ENCODE results near the gene PFKM. TPM values are rescaled to one million over a fixed set of nuclear protein-coding genes. Genes with fewer than 3 reads are reported as not detected.

The PFKM gene
- polyA plus RNA-seq = 10 to 100 TPM; 15.4 to 21.6 TPM

DNA sequence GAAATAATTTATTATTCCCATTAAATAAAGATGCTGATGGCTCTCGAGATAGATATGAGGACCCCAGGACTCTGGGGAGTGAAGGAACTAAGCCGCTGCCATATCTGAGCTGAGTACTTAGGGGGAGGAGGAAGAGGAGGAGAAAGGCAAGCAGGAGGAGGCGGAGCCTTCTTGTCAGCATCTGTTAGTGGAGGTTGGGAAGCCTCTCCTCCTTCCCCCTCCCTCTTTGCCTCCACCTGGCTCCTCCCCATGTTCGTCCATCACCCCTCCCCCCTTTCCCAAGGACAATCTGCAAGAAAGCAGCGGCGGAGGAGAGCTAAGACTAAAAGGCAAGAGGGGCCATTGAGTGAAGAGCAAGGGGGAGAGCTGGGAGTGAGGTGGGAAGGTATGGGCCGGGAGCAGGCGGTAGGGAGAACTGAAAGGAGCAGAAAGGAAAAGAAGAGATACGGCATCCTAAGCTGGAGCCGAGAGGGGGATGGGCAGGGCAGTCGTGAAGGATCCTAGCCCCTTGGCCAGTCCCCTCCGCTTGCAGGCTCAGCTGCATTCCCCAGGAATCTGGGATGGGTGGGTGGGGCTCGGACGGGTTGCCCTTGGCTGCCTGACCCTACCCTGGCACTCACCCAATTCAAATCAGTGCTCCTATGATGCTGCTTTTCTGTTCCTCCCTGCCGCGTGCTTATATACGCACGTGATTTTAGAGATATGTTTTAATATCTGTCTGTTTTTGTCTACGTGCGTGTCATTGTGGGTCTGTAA lies at the start of gene PFKM:
TSS of gene PFKM (plus strand) at position 287 of the 756 bp plus-strand sequence. CDS start 3,411 bp downstream, outside the sequence.
- H3K36me3 ChIP-seq (ENCODE audit: control insufficient read depth in 2 of 2, insufficient read depth in 2 of 2, low read length in 1 of 2) = no peaks in the 10 kb centered on the region
- peak within 1 kb of the TSS; percentile 70 to 89 for H3K4me3 ChIP-seq (ENCODE audit: low read depth in 1 of 2, low read length in 2 of 2)
- 2% methylated on average over 20 of the region's 20 CpGs for WGBS, 2 donors
- H3K27me3 ChIP-seq (ENCODE audit: control insufficient read depth in 1 of 2, insufficient read depth in 2 of 2, low read length in 2 of 2) = no peaks in the 10 kb centered on the region
- peak within 1 kb of the TSS; percentile 19 to 67 for H3K27ac ChIP-seq (ENCODE audit: low read depth in 2 of 2, low read length in 1 of 2)
- H3K9me3 ChIP-seq (ENCODE audit: control insufficient read depth in 2 of 2, insufficient read depth in 1 of 2, low read depth in 1 of 2, low read length in 1 of 2) = no peaks in the 10 kb centered on the region
- no peaks in the 10 kb centered on the region for H3K4me1 ChIP-seq (ENCODE audit: control insufficient read depth in 2 of 2, insufficient read depth in 2 of 2, low read length in 1 of 2)

DNA sequence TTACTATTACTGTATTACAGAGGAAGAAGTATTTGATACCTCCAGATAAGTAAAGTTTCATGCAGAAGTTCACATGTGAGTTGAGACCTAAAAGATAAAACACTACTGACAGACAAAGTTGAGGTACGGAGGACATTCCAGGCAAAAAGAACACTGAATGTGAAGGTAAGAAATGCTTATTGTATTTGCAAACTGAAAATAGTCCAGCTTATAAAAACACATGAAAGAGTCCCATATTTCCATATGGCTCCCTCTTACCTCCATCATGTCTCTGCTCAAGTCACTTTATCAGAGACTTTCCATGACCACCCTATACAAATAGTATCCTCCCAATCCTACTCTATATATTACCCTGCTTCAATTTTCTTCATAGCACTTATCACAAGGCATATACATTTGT lies 49.1 kb upstream of the PFKM start:
- no peaks in the 10 kb centered on the region for H3K4me1 ChIP-seq (ENCODE audit: control insufficient read depth in 2 of 2, insufficient read depth in 2 of 2, low read length in 1 of 2)
- no peak overlapping the region for H3K27ac ChIP-seq (ENCODE audit: low read depth in 2 of 2, low read length in 1 of 2)
- WGBS, 2 donors = 100% methylated on average over 1 of the region's 1 CpG
- peaks cover 0 to 2% of the 10 kb centered on the region in 2 donors for H3K36me3 ChIP-seq (ENCODE audit: control insufficient read depth in 2 of 2, insufficient read depth in 2 of 2, low read length in 1 of 2)
- no peak overlapping the region for H3K4me3 ChIP-seq (ENCODE audit: low read depth in 1 of 2, low read length in 2 of 2)
- no peaks in the 10 kb centered on the region for H3K27me3 ChIP-seq (ENCODE audit: control insufficient read depth in 1 of 2, insufficient read depth in 2 of 2, low read length in 2 of 2)
- no peaks in the 10 kb centered on the region for H3K9me3 ChIP-seq (ENCODE audit: control insufficient read depth in 2 of 2, insufficient read depth in 1 of 2, low read depth in 1 of 2, low read length in 1 of 2)

DNA sequence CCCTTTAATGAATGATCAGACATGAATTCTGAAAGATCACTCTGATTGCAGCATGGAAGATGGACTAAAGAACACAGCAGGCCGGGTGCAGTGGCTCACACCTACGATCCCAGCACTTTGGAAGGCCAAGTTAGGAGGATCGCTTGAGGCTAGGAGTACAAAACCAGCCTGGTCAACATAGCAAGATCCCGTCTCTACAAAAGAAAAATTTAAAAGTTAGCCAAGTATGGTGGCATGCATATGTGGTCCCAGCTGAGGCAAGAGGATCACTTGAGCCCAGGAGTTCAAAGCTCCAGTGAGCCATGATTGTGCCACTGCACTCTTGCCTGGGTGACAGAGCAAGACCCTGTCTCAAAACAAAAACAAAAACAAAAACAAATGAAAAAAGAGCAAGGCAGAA lies 48.4 kb upstream of the PFKM start:
- H3K27ac ChIP-seq (ENCODE audit: low read depth in 2 of 2, low read length in 1 of 2) = no peak overlapping the region
- H3K4me1 ChIP-seq (ENCODE audit: control insufficient read depth in 2 of 2, insufficient read depth in 2 of 2, low read length in 1 of 2) = no peaks in the 10 kb centered on the region
- H3K4me3 ChIP-seq (ENCODE audit: low read depth in 1 of 2, low read length in 2 of 2) = no peak overlapping the region
- WGBS, 2 donors = 95 to 98% methylated on average over 4 of the region's 4 CpGs
- H3K36me3 ChIP-seq (ENCODE audit: control insufficient read depth in 2 of 2, insufficient read depth in 2 of 2, low read length in 1 of 2) = peaks cover 0 to 2% of the 10 kb centered on the region in 2 donors
- no peaks in the 10 kb centered on the region for H3K9me3 ChIP-seq (ENCODE audit: control insufficient read depth in 2 of 2, insufficient read depth in 1 of 2, low read depth in 1 of 2, low read length in 1 of 2)
- no peaks in the 10 kb centered on the region for H3K27me3 ChIP-seq (ENCODE audit: control insufficient read depth in 1 of 2, insufficient read depth in 2 of 2, low read length in 2 of 2)

DNA sequence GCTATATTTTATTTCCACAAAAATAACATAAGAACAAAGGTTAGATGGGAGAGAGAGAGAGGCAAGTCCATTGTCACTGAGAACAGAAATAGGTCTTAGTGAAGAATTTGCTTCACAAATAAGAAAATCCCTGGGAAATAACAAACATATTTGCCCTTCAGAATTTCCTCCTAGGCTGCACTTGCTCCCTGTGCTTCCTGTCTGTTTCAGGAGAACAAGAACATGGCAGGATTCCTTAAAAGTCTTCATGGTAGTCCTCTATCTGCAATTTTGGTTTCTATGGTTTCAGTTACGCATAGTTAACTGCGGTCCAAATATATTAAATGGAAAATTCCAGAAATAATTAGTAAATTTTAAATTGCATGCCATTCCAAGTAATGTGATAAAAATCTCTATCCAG lies 47.4 kb upstream of the PFKM start:
- 95 to 97% methylated on average over 2 of the region's 2 CpGs for whole genome bisulfite sequencing, 2 donors
- Histone ChIP-seq H3K4me3 (ENCODE audit: low read depth in 1 of 2, low read length in 2 of 2) (no peak overlapping the region), H3K27ac (ENCODE audit: low read depth in 2 of 2, low read length in 1 of 2) (no peak overlapping the region), H3K9me3 (ENCODE audit: control insufficient read depth in 2 of 2, insufficient read depth in 1 of 2, low read depth in 1 of 2, low read length in 1 of 2) (no peaks in the 10 kb centered on the region), H3K4me1 (ENCODE audit: control insufficient read depth in 2 of 2, insufficient read depth in 2 of 2, low read length in 1 of 2) (no peaks in the 10 kb centered on the region), H3K27me3 (ENCODE audit: control insufficient read depth in 1 of 2, insufficient read depth in 2 of 2, low read length in 2 of 2) (no peaks in the 10 kb centered on the region), H3K36me3 (ENCODE audit: control insufficient read depth in 2 of 2, insufficient read depth in 2 of 2, low read length in 1 of 2) (peaks cover 0 to 2% of the 10 kb centered on the region in 2 donors)

DNA sequence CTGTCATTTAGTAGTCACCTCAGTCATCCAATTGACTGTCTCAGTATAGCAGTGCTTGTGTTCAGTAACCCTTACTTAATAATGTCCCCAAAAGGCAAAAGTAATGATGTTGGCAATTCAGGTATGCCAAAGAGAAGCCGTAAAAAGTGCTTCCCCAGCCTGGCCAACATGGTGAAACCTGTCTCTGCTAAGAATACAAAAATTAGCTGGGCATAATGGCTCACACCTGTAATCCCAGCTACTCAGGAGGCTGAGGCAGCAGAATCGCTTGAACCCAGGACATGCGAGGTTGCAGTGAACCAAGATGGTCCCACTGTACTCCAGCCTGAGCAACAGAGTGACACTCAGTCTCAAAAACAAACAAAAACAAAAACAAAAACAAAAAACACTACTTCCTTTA lies 46.9 kb upstream of the PFKM start:
- Histone ChIP-seq H3K27me3 (ENCODE audit: control insufficient read depth in 1 of 2, insufficient read depth in 2 of 2, low read length in 2 of 2) (no peaks in the 10 kb centered on the region), H3K27ac (ENCODE audit: low read depth in 2 of 2, low read length in 1 of 2) (no peak overlapping the region), H3K36me3 (ENCODE audit: control insufficient read depth in 2 of 2, insufficient read depth in 2 of 2, low read length in 1 of 2) (peaks cover 0 to 2% of the 10 kb centered on the region in 2 donors), H3K4me1 (ENCODE audit: control insufficient read depth in 2 of 2, insufficient read depth in 2 of 2, low read length in 1 of 2) (no peaks in the 10 kb centered on the region), H3K9me3 (ENCODE audit: control insufficient read depth in 2 of 2, insufficient read depth in 1 of 2, low read depth in 1 of 2, low read length in 1 of 2) (no peaks in the 10 kb centered on the region), H3K4me3 (ENCODE audit: low read depth in 1 of 2, low read length in 2 of 2) (no peak overlapping the region)
- WGBS, 2 donors = 97 to 98% methylated on average over 3 of the region's 3 CpGs

DNA sequence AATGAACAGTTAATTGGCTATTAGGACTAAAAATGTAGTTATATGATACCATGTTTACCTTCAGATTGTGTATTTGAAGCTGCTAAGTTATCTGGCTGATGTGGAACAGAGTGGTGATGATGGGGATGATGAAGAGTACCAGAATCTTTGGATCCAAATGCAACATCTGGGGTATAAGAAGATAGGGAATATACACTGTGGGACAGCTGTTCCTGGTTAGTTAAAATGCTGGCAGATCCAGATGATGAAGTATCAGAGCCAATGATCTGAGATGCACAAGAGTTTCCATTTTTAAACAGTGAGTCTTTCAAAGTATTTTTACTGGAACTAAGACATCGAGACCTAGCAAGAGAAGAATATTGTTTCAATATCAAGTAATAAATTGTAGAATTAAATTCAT lies 44.9 kb upstream of the PFKM start:
- Histone ChIP-seq H3K27me3 (ENCODE audit: control insufficient read depth in 1 of 2, insufficient read depth in 2 of 2, low read length in 2 of 2) (no peaks in the 10 kb centered on the region), H3K4me1 (ENCODE audit: control insufficient read depth in 2 of 2, insufficient read depth in 2 of 2, low read length in 1 of 2) (no peaks in the 10 kb centered on the region), H3K4me3 (ENCODE audit: low read depth in 1 of 2, low read length in 2 of 2) (no peak overlapping the region), H3K9me3 (ENCODE audit: control insufficient read depth in 2 of 2, insufficient read depth in 1 of 2, low read depth in 1 of 2, low read length in 1 of 2) (no peaks in the 10 kb centered on the region), H3K27ac (ENCODE audit: low read depth in 2 of 2, low read length in 1 of 2) (no peak overlapping the region), H3K36me3 (ENCODE audit: control insufficient read depth in 2 of 2, insufficient read depth in 2 of 2, low read length in 1 of 2) (peaks cover 0 to under 1% of the 10 kb centered on the region in 2 donors)
- WGBS, 2 donors = 88 to 92% methylated on average over 1 of the region's 1 CpG

DNA sequence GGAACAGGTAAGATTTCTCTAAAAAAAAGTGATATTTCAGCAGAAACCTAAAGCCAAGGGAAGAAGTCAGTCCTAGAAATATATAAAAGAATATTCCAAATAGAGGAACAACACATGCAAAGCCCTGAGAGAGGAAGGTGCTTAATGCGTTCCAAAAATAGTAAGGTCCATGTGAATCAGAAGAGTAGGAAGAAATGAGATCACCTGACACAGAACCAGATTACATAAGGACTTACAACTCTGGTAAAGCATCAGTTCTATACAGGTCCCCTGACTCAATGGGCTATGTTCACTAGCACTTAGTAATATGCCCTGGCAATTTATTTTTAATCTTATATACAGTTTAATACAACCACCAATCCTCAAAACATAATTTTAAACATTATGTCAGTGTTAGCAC lies 43.3 kb upstream of the PFKM start:
- Histone ChIP-seq H3K36me3 (ENCODE audit: control insufficient read depth in 2 of 2, insufficient read depth in 2 of 2, low read length in 1 of 2) (no peaks in the 10 kb centered on the region), H3K27ac (ENCODE audit: low read depth in 2 of 2, low read length in 1 of 2) (no peak overlapping the region), H3K9me3 (ENCODE audit: control insufficient read depth in 2 of 2, insufficient read depth in 1 of 2, low read depth in 1 of 2, low read length in 1 of 2) (no peaks in the 10 kb centered on the region), H3K27me3 (ENCODE audit: control insufficient read depth in 1 of 2, insufficient read depth in 2 of 2, low read length in 2 of 2) (no peaks in the 10 kb centered on the region), H3K4me1 (ENCODE audit: control insufficient read depth in 2 of 2, insufficient read depth in 2 of 2, low read length in 1 of 2) (no peaks in the 10 kb centered on the region), H3K4me3 (ENCODE audit: low read depth in 1 of 2, low read length in 2 of 2) (no peak overlapping the region)
- 70 to 77% methylated on average over 1 of the region's 1 CpG for WGBS, 2 donors

DNA sequence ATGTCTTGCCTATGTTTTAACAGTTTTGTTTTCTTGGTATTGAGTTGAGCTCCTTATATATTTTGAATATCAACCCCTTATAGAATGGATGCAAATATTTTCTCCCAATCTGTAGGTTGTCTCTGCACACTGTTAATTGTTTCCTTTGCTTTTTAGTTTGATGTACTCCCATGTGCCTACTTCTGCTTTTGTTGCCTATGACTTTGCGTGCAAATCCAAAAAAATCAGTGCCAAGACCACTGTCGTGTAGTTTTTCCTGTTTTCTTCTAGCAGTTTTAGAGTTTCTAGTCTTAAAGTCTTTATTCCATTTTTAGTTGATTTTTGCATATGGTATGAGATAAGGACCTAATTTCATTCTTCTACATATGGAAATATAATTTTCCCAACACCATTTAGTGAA lies 42.1 kb upstream of the PFKM start:
- Histone ChIP-seq H3K4me1 (ENCODE audit: control insufficient read depth in 2 of 2, insufficient read depth in 2 of 2, low read length in 1 of 2) (no peaks in the 10 kb centered on the region), H3K27ac (ENCODE audit: low read depth in 2 of 2, low read length in 1 of 2) (no peak overlapping the region), H3K27me3 (ENCODE audit: control insufficient read depth in 1 of 2, insufficient read depth in 2 of 2, low read length in 2 of 2) (no peaks in the 10 kb centered on the region), H3K9me3 (ENCODE audit: control insufficient read depth in 2 of 2, insufficient read depth in 1 of 2, low read depth in 1 of 2, low read length in 1 of 2) (no peaks in the 10 kb centered on the region), H3K4me3 (ENCODE audit: low read depth in 1 of 2, low read length in 2 of 2) (no peak overlapping the region), H3K36me3 (ENCODE audit: control insufficient read depth in 2 of 2, insufficient read depth in 2 of 2, low read length in 1 of 2) (peaks cover 0 to 1% of the 10 kb centered on the region in 2 donors)
- 91 to 97% methylated on average over 2 of the region's 2 CpGs for WGBS, 2 donors

DNA sequence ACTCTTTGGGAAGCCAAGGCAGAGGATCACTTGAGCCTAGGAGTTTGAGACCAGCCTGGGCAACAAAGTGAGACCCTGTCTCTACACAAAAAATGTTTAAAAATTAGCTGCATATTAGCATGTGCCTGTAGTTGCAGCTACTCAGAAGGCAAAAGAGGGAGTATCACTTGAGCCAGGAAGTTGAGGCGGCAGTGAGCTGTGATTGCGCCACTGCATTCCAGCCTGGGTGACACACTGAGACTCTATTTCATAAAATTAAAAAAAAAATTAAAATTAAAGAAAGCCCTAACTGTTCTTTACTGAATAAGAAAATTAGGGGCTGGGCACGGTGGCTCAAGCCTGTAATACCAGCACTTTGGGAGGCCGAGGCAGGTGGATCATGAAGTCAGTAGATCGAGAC lies 40.3 kb upstream of the PFKM start:
- Histone ChIP-seq H3K36me3 (ENCODE audit: control insufficient read depth in 2 of 2, insufficient read depth in 2 of 2, low read length in 1 of 2) (peaks cover 2 to 3% of the 10 kb centered on the region in 2 donors), H3K27ac (ENCODE audit: low read depth in 2 of 2, low read length in 1 of 2) (no peak overlapping the region), H3K9me3 (ENCODE audit: control insufficient read depth in 2 of 2, insufficient read depth in 1 of 2, low read depth in 1 of 2, low read length in 1 of 2) (no peaks in the 10 kb centered on the region), H3K4me3 (ENCODE audit: low read depth in 1 of 2, low read length in 2 of 2) (no peak overlapping the region), H3K27me3 (ENCODE audit: control insufficient read depth in 1 of 2, insufficient read depth in 2 of 2, low read length in 2 of 2) (no peaks in the 10 kb centered on the region), H3K4me1 (ENCODE audit: control insufficient read depth in 2 of 2, insufficient read depth in 2 of 2, low read length in 1 of 2) (no peaks in the 10 kb centered on the region)
- 93 to 96% methylated on average over 5 of the region's 5 CpGs for WGBS, 2 donors

DNA sequence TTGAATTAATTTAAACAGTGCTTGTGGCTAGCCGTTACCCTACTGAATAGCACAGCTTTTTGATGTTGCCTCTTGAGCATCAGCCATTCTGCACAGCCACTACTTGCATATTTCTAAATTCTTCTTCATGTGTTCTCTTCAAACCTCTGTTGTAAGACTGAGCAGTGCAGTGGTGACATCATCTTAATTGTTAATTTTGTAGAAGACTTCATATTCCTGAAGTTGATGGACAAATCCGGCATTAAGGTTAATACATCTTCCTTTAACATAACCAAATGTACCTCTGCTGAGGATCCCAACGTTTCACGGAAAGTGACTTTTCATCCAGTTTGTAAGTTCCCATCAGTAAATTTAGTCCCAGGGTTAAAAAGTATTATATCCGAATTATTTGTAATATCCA lies 38.9 kb upstream of the PFKM start:
- Histone ChIP-seq H3K4me1 (ENCODE audit: control insufficient read depth in 2 of 2, insufficient read depth in 2 of 2, low read length in 1 of 2) (no peaks in the 10 kb centered on the region), H3K27me3 (ENCODE audit: control insufficient read depth in 1 of 2, insufficient read depth in 2 of 2, low read length in 2 of 2) (no peaks in the 10 kb centered on the region), H3K4me3 (ENCODE audit: low read depth in 1 of 2, low read length in 2 of 2) (no peak overlapping the region), H3K27ac (ENCODE audit: low read depth in 2 of 2, low read length in 1 of 2) (no peak overlapping the region), H3K9me3 (ENCODE audit: control insufficient read depth in 2 of 2, insufficient read depth in 1 of 2, low read depth in 1 of 2, low read length in 1 of 2) (no peaks in the 10 kb centered on the region), H3K36me3 (ENCODE audit: control insufficient read depth in 2 of 2, insufficient read depth in 2 of 2, low read length in 1 of 2) (peaks cover 4 to 5% of the 10 kb centered on the region in 2 donors)
- 93% methylated on average over 5 of the region's 5 CpGs for WGBS, 2 donors
